A549 treated with CORT108297 at 1 μM for 4 hours (cell line): ENCODE data around the gene CST4. TPM values are rescaled to one million over a fixed set of nuclear protein-coding genes. Genes with fewer than 3 reads are reported as not detected.

Experiments
- total RNA-seq: library from RNA; stranded (reverse); fragments of 200-300 nt; extraction: Qiagen RNA extraction; gene quantifications from 5 replicates; pipeline ENCODE4 v1.2.3, GENCODE V29; 2022

The CST4 gene, protein sequence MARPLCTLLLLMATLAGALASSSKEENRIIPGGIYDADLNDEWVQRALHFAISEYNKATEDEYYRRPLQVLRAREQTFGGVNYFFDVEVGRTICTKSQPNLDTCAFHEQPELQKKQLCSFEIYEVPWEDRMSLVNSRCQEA
- not detected in 5 replicates for total RNA-seq

GRCh38 chr20:23688684-23689398 is at the start of gene CST4:
CST4 (minus strand) TSS chr20:23689038; CDS start chr20:23688969, 69 bp downstream.

DNA sequence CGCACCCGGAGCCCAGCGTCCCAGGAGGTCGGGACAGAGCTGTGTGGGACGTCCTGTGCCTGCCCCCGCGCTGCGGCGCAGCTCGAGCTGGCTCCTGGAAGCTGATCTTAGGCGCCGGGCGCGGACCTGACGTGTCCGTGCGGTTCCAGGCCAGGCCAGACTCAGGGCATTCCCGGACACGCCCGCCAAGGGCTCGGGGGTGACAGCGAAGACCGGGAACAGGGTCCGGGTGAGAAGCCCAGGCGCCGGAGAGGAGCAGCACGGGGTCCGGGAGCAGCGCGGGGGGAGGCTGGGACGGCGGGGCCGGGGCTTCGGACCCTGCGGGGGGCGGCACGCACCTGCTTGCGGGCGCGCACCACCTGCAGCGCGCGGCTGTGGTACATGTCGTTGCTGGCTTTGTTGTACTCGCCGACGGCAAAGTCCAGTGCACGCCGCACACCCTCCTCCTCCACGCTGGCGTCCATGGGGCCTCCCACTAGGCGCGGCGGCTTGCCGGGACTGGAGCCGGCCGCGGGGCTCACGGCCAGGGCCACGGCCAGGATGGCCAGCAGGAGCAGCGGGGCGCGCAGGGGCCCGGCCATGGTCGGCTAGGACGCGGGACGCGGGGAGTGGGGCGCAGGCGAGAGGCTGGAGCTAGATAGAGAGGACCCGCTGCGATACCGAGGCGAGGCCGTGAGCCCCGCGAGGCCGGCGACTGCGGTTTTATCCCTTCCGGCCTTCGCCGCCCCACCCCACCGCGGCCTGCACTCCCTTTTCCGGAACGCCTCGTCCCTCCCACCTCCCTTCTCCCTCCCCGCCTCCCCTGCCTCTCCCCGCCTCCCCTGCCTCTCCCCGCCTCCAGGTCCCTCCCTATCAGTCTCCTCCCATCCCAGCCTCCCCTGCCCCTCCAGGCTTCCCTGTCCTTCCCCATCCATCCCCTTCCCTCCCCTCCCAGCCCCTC is 51.3 kb downstream of the CST4 start, which contains the start of gene CST3:
TSS of gene CST3 (minus strand) at position 674 of the 940 bp plus-strand sequence. CDS start at position 581, 93 bp downstream.

Other genes with a start within 250 kb of the CST4 start
- gene CSTL1, start 249.4 kb downstream of the CST4 start, total RNA-seq: not detected in 5 replicates
- not detected in 5 replicates for gene CST11, start 236.2 kb downstream of the CST4 start, total RNA-seq
- not detected in 5 replicates for gene CST8, start 197.9 kb downstream of the CST4 start, total RNA-seq
- not detected in 5 replicates for gene CST9L, start 120.6 kb downstream of the CST4 start, total RNA-seq
- gene CST9, start 83.1 kb downstream of the CST4 start, total RNA-seq: not detected in 5 replicates
- 224 to 428 TPM (median 398 TPM) in 5 replicates for gene CST3, start 51.1 kb downstream of the CST4 start, total RNA-seq
- 0.50 to 1.6 TPM (median 0.87 TPM) in 5 replicates for gene CST1, start 61.9 kb upstream of the CST4 start, total RNA-seq
- 0.10 to 0.32 TPM (median 0.13 TPM) in 3 of 5 replicates, not detected in the others for gene CST2, start 137.7 kb upstream of the CST4 start, total RNA-seq
- not detected in 5 replicates for gene CST5, start 190.7 kb upstream of the CST4 start, total RNA-seq